ENCODE results near the gene HSPA1A. TPM values are rescaled to one million over a fixed set of nuclear protein-coding genes. Genes with fewer than 3 reads are reported as not detected.
A peak's percentile ranks its signal among the peaks of the same experiment; 100 is the strongest.

HSPA1A gene
- total RNA-seq, result 52.5 and 56.6 TPM in 2 replicates
- long read RNA-seq, transcript HSPA1A-201 (1 exons, 2,483 nt), result major isoform, 95 of 95 reads
- long read RNA-seq, partial matches to known transcripts, result 0 of 95 reads
- long read RNA-seq, other reads (novel, unspliced or antisense), result 0 of 95 reads

DNA sequence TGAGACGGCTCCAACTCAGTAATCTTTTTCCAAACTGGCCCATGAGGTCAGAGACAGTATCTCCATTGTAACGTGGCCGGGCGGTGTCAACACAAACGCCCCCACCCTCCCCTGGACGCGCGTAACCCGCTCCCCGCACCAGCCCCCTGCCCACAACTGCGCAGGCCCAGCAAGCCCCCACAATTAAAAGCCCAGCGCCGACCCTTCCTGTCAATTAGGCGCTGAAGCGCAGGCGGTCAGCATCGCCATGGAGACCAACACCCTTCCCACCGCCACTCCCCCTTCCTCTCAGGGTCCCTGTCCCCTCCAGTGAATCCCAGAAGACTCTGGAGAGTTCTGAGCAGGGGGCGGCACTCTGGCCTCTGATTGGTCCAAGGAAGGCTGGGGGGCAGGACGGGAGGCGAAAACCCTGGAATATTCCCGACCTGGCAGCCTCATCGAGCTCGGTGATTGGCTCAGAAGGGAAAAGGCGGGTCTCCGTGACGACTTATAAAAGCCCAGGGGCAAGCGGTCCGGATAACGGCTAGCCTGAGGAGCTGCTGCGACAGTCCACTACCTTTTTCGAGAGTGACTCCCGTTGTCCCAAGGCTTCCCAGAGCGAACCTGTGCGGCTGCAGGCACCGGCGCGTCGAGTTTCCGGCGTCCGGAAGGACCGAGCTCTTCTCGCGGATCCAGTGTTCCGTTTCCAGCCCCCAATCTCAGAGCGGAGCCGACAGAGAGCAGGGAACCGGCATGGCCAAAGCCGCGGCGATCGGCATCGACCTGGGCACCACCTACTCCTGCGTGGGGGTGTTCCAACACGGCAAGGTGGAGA is at the start of gene HSPA1A, which contains the start of gene HSPA1L:
TSS of gene HSPA1A (plus strand) at position 519 of the 814 bp plus-strand sequence. CDS start at position 733, 214 bp downstream.
TSS of gene HSPA1L (minus strand) at position 259 of the 814 bp plus-strand sequence. CDS start 3,311 bp downstream, outside the sequence.
- TF ChIP-seq, protein P1, sequence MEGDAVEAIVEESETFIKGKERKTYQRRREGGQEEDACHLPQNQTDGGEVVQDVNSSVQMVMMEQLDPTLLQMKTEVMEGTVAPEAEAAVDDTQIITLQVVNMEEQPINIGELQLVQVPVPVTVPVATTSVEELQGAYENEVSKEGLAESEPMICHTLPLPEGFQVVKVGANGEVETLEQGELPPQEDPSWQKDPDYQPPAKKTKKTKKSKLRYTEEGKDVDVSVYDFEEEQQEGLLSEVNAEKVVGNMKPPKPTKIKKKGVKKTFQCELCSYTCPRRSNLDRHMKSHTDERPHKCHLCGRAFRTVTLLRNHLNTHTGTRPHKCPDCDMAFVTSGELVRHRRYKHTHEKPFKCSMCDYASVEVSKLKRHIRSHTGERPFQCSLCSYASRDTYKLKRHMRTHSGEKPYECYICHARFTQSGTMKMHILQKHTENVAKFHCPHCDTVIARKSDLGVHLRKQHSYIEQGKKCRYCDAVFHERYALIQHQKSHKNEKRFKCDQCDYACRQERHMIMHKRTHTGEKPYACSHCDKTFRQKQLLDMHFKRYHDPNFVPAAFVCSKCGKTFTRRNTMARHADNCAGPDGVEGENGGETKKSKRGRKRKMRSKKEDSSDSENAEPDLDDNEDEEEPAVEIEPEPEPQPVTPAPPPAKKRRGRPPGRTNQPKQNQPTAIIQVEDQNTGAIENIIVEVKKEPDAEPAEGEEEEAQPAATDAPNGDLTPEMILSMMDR (IDR thresholded peaks at IDR 0.05; ENCODE audit: unreplicated experiment), result no peak
- H3K9me3 Mint-ChIP-seq (ENCODE audit: low read depth), result peaks cover 4% of the 10 kb centered on the region
- peak; percentile 62 for DNase-seq (ENCODE audit: low spot score, unreplicated experiment)
- peak within 1 kb of the TSS; percentile 75 for H3K4me3 Mint-ChIP-seq (ENCODE audit: low read depth)
- H3K27me3 Mint-ChIP-seq, result no peaks in the 10 kb centered on the region
- peaks cover 8% of the 10 kb centered on the region for H3K36me3 Mint-ChIP-seq (ENCODE audit: insufficient read depth)
- peak within 1 kb of the TSS; percentile 98 for H3K27ac Mint-ChIP-seq
- peaks cover 14% of the 10 kb centered on the region for H3K4me1 Mint-ChIP-seq (ENCODE audit: low read depth)

DNA sequence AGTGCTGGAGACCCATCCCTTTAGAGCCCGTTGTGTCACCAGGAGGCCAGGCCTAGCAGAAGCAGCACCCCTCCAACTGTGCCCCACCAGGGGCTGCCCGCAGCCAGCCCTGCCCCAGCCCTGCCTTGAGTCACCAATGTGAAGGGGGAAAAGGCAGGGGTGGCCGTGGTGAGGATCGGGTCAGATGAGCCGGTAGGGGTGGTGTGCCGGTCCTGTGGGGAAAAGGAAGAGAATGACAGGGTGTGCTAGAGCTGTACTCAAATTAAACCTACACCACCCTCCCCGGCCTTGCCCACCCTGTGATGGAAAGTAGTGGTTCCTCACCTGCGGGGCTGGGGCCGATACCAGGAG is 49.8 kb upstream of the HSPA1A start:
- Mint-ChIP-seq H3K4me3 (ENCODE audit: low read depth) (no peak overlapping the region), H3K27ac (no peak overlapping the region), H3K27me3 (no peaks in the 10 kb centered on the region), H3K4me1 (ENCODE audit: low read depth) (no peaks in the 10 kb centered on the region), H3K36me3 (ENCODE audit: insufficient read depth) (peaks cover 2% of the 10 kb centered on the region), H3K9me3 (ENCODE audit: low read depth) (no peaks in the 10 kb centered on the region)
- no peak for DNase-seq (ENCODE audit: low spot score, unreplicated experiment)
- TF ChIP-seq, protein P1 (IDR thresholded peaks at IDR 0.05; ENCODE audit: unreplicated experiment), result no peak

DNA sequence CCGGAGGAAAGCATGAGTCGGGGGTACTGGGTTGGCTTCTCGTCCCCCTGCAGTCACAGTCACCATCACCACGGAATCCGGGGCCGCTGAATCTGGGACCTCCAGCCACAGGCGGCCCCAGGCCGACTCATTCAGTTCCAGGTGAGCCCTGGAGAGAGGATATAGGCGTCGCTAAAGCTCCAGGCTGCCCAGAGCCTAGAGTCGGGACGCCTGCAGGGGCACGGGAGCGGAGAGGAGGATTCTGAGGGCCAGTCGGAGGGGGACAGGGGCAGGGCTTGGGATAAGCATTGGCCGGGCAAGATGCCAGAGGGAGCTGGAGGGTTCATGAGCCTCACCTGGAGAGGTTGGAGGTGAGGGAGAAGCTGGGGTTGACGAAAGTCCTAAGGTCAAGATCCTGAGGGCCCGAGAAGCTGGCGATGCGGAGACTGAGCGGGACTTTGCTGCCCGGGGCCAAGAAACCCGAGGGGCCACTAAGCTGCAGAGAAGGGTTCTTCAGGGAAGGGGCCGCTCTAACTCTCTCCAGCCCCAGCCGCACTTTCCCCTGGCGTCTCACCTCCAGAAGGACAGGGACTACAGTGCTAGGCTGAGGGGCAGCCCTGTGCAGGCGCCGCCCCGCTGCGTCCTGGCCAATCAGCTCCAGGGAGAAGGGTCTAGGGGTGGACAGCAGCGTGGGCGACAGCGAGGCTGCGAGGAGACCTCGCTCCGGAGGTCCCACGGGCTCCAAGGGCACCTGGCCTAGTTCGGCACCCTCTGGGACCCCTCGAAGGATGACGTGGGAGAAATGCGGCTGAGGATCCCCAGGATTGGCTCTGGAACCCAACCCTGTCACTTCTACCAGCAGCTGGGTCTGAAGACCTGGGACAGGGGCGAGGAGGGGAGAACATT is 49.2 kb upstream of the HSPA1A start:
- Mint-ChIP-seq H3K4me3 (ENCODE audit: low read depth) (peak overlapping the region; percentile 34), H3K4me1 (ENCODE audit: low read depth) (no peaks in the 10 kb centered on the region), H3K36me3 (ENCODE audit: insufficient read depth) (peaks cover 2% of the 10 kb centered on the region)

DNA sequence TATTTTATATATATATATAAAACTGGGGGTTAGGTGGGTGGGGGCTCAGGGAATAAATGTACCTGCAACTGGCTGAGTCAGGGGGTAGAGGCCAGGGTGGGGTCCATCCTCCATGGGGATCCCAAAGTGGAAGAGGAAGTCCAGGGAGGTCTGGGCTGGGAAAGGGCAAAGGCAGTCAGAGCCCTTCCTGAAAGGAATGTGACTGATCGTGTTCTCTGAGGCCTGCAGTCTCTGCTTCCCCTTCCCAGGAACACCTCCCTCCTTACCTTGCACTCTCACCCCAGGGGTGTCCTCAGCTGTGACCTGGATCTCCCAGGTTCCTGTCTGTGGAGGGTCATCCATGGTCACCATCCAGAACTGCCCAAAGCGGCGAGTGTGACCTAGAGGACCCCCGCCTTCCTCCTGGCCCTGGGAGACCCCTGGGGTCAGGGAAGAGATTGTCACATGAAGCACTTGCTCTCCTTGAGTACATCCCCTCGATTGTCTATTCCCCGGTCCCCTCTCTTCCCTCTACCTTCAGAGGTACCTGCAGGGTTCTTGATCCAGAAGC is 48.2 kb upstream of the HSPA1A start:
- Mint-ChIP-seq H3K9me3 (ENCODE audit: low read depth) (no peaks in the 10 kb centered on the region), H3K4me3 (ENCODE audit: low read depth) (no peak overlapping the region), H3K4me1 (ENCODE audit: low read depth) (no peaks in the 10 kb centered on the region), H3K27me3 (no peaks in the 10 kb centered on the region), H3K27ac (no peak overlapping the region), H3K36me3 (ENCODE audit: insufficient read depth) (peaks cover 2% of the 10 kb centered on the region)
- no peak for DNase-seq (ENCODE audit: low spot score, unreplicated experiment)
- TF ChIP-seq, protein P1 (IDR thresholded peaks at IDR 0.05; ENCODE audit: unreplicated experiment), result no peak

More for the DNA sequence above, 49.2 kb upstream of the HSPA1A start:
- no peak for DNase-seq (ENCODE audit: low spot score, unreplicated experiment)
- TF ChIP-seq, protein P1 (IDR thresholded peaks at IDR 0.05; ENCODE audit: unreplicated experiment), result no peak
- no peaks in the 10 kb centered on the region for H3K9me3 Mint-ChIP-seq (ENCODE audit: low read depth)
- no peak overlapping the region for H3K27ac Mint-ChIP-seq
- no peaks in the 10 kb centered on the region for H3K27me3 Mint-ChIP-seq

All from progenitor cell of endocrine pancreas (in vitro differentiated cells).